OCI-LY7 (cell line): ENCODE measurements around the gene MYLIP. TPM values are rescaled to one million over a fixed set of nuclear protein-coding genes. Genes with fewer than 3 reads are reported as not detected.

ENCODE experiments used
- BruUV-seq: library from RNA; stranded (reverse); fragments of 400-500 nt; replicated peaks from 2 replicates; lab custom pipeline; 2021; lab: Mats Ljungman, UMichigan
- CTCF ChIA-PET: fragments of 300-600 bp; sonication (Branson Sonifier 250); formaldehyde crosslinking; loops from one replicate; lab custom pipeline; 2022; ENCODE audit warnings: antibody characterized with exemption; ENCODE audit not compliant: unreplicated experiment; lab: Charles Lee
- POLR2A ChIA-PET: fragments of 300-600 bp; sonication (Branson Sonifier 250); formaldehyde crosslinking; loops from one replicate; lab custom pipeline; 2022; ENCODE audit warnings: antibody characterized with exemption; lab: Charles Lee
- DNase-seq: peaks from one replicate; pipeline ENCODE4 v3.0.0-alpha.2; 2015; ENCODE audit warnings: low spot score
- H2AFZ ChIP-seq: fragments of 200-600 bp; sonication (generic), shearing (Covaris generic); 2 replicates; pipeline ENCODE4 v1.6.1; 2014; ENCODE audit warnings: mild to moderate bottlenecking, antibody characterized with exemption, low read length, moderate library complexity
- H3K27ac ChIP-seq: fragments of 200-600 bp; sonication (generic); 2 replicates; pipeline ENCODE4 v1.5.1; 2014; ENCODE audit warnings: mixed run types, low read depth, mild to moderate bottlenecking, moderate library complexity, low read length, inconsistent platforms; ENCODE audit not compliant: poor library complexity, severe bottlenecking
- H3K36me3 ChIP-seq: fragments of 200-600 bp; sonication (generic); 2 replicates; pipeline ENCODE4 v1.6.1; 2014; ENCODE audit warnings: mild to moderate bottlenecking, antibody characterized with exemption, low read length, moderate library complexity, mixed read lengths; ENCODE audit not compliant: insufficient read depth
- H3K4me1 ChIP-seq: fragments of 200-600 bp; sonication (generic); 2 replicates; pipeline ENCODE4 v1.5.1; 2014; ENCODE audit warnings: mild to moderate bottlenecking, low read length; ENCODE audit not compliant: insufficient read depth, poor library complexity, severe bottlenecking
- H3K4me2 ChIP-seq: fragments of 200-600 bp; sonication (generic); 2 replicates; pipeline ENCODE4 v1.6.1; 2014; ENCODE audit warnings: mild to moderate bottlenecking, low read length
- H3K4me3 ChIP-seq: fragments of 200-600 bp; sonication (generic); 2 replicates; pipeline ENCODE4 v1.5.1; 2014; ENCODE audit warnings: mild to moderate bottlenecking, low read depth, low read length; ENCODE audit not compliant: poor library complexity, severe bottlenecking
- H3K79me2 ChIP-seq: fragments of 200-600 bp; sonication (generic); 2 replicates; pipeline ENCODE4 v1.6.1; 2016; ENCODE audit warnings: low read depth, mild to moderate bottlenecking, low read length, moderate library complexity, mixed read lengths; ENCODE audit not compliant: insufficient read depth
- H3K9me2 ChIP-seq: fragments of 200-600 bp; sonication (generic); 2 replicates; pipeline ENCODE4 v1.6.1; 2016; ENCODE audit warnings: mild to moderate bottlenecking, low read length, mixed read lengths; ENCODE audit not compliant: insufficient read depth
- H3K9me3 ChIP-seq: fragments of 200-600 bp; sonication (generic); 2 replicates; pipeline ENCODE4 v1.6.1; 2014; ENCODE audit warnings: mild to moderate bottlenecking, mixed run types, low read length, mixed read lengths
- H4K20me1 ChIP-seq: fragments of 200-600 bp; sonication (generic); 2 replicates; pipeline ENCODE4 v1.6.1; 2014; ENCODE audit warnings: mild to moderate bottlenecking, antibody characterized with exemption, low read length, moderate library complexity, mixed read lengths; ENCODE audit not compliant: insufficient read depth
- CTCF ChIP-seq: fragments of 200-600 bp; sonication (generic); conservative IDR thresholded peaks from 2 replicates; pipeline ENCODE4 v1.5.1; 2014; ENCODE audit warnings: mild to moderate bottlenecking, antibody characterized with exemption, low read length, moderate library complexity, mixed read lengths
- EZH2phosphoT487 ChIP-seq: fragments of 200-600 bp; sonication (generic); IDR thresholded peaks from 2 replicates; pipeline ENCODE4 v1.6.1; 2018; ENCODE audit warnings: low read depth, borderline replicate concordance, mild to moderate bottlenecking, mixed run types, antibody characterized with exemption, low read length, moderate library complexity, mixed read lengths
- intact Hi-C: fragments of 100-400 bp; cut with micrococcal nuclease; formaldehyde crosslinking; loops from one replicate; pipeline ENCODE4 v1.10.0; 2022; ENCODE audit not compliant: unreplicated experiment
- total RNA-seq, 2 experiments: library from RNA; depleted of rRNA in 1 of 2; stranded (reverse); fragments of >200 nt in 1 of 2; shearing (Covaris generic) in 1 of 2; gene quantifications; 2 replicates each; pipeline ENCODE4 v1.2.3, GENCODE V29; 2014 to 2022

The MYLIP gene
- total RNA-seq, 2 experiments from 2014 or later = 8.5 to 15.3 TPM

- no peak overlapping the region for H2AFZ ChIP-seq
- TF ChIP-seq EZH2phosphoT487 = no peak
- TF ChIP-seq CTCF = no peak
- H3K79me2 ChIP-seq = no peaks in the 10 kb centered on the region
- intact Hi-C loops = no loop called here
- H3K9me2 ChIP-seq = no peaks in the 10 kb centered on the region
- POLR2A ChIA-PET = no interaction called here
- H3K4me3 ChIP-seq = no peak overlapping the region
- H3K4me1 ChIP-seq = no peaks in the 10 kb centered on the region
- BruUV-seq = no TSS peak
- no peaks in the 10 kb centered on the region for H3K36me3 ChIP-seq
- CTCF ChIA-PET = no interaction called here
- no peaks in the 10 kb centered on the region for H3K9me3 ChIP-seq
- no peak for DNase-seq
- H4K20me1 ChIP-seq = no peaks in the 10 kb centered on the region
- no peak overlapping the region for H3K4me2 ChIP-seq
- no peak overlapping the region for H3K27ac ChIP-seq
Measured at GRCh38 chr6:16121339-16121738, 7.5 kb upstream of the MYLIP start.

- H3K79me2 ChIP-seq = no peaks in the 10 kb centered on the region
- no peak for DNase-seq
- no TSS peak for BruUV-seq
- POLR2A ChIA-PET = interaction anchor here (0.7 to 0.8 kb wide), 2 partner anchors 8 to 246 kb away, joined by 3 read pairs; no protein-coding TSS in a partner anchor
- H3K9me2 ChIP-seq = no peaks in the 10 kb centered on the region
- H4K20me1 ChIP-seq = no peaks in the 10 kb centered on the region
- H3K4me1 ChIP-seq = no peaks in the 10 kb centered on the region
- no peaks in the 10 kb centered on the region for H3K36me3 ChIP-seq
- H3K4me3 ChIP-seq = no peak overlapping the region
- H2AFZ ChIP-seq = no peak overlapping the region
- intact Hi-C loops = no loop called here
- no peak for TF ChIP-seq EZH2phosphoT487
- TF ChIP-seq CTCF = no peak
- CTCF ChIA-PET = no interaction called here
- no peaks in the 10 kb centered on the region for H3K9me3 ChIP-seq
- H3K27ac ChIP-seq = no peak overlapping the region
- no peak overlapping the region for H3K4me2 ChIP-seq
Measured at GRCh38 chr6:16122197-16122596, 6.7 kb upstream of the MYLIP start.

GRCh38 chr6:16124198-16125180 is 4.4 kb upstream of the MYLIP start:
- DNase-seq = no peak
- Histone ChIP-seq H3K9me3 (no peaks in the 10 kb centered on the region), H3K4me2 (no peak overlapping the region), H3K4me3 (no peak overlapping the region), H2AFZ (no peak overlapping the region), H3K36me3 (no peaks in the 10 kb centered on the region), H3K79me2 (peaks cover 1% of the 10 kb centered on the region; the same call in 1 of the 2 replicates), H3K9me2 (no peaks in the 10 kb centered on the region), H4K20me1 (no peaks in the 10 kb centered on the region), H3K4me1 (no peaks in the 10 kb centered on the region), H3K27ac (no peak overlapping the region)
- TF ChIP-seq CTCF (no peak), EZH2phosphoT487 (no peak)
- intact Hi-C loops = no loop called here
- BruUV-seq = no TSS peak
- ChIA-PET POLR2A (interaction anchor here (0.5 to 0.7 kb wide), 2 partner anchors 19 to 21 kb away, joined by 5 read pairs; no protein-coding TSS in a partner anchor), CTCF (no interaction called here)
